Hepatocyte (in vitro differentiated cells): Measurements from ENCODE around the gene R3HDM4. TPM values are rescaled to one million over a fixed set of nuclear protein-coding genes. Genes with fewer than 3 reads are reported as not detected.

Experiments used
- DNase-seq: peaks from one replicate; pipeline ENCODE4 v3.0.0-alpha.2; 2016; ENCODE audit warnings: low spot score
- H2AFZ ChIP-seq: fragments of 200-600 bp; sonication (generic); 2 replicates; pipeline ENCODE4 v1.6.0; 2016; ENCODE audit warnings: antibody characterized with exemption, mild to moderate bottlenecking
- H3K27ac ChIP-seq: fragments of 200-600 bp; sonication (generic); 2 replicates; pipeline ENCODE4 v1.5.1; 2016; ENCODE audit warnings: mild to moderate bottlenecking
- H3K27me3 ChIP-seq: fragments of 200-600 bp; sonication (generic); 2 replicates; pipeline ENCODE4 v1.6.1; 2016
- H3K36me3 ChIP-seq: fragments of 200-600 bp; sonication (generic); replicated peaks from 2 replicates; pipeline ENCODE4 v1.5.1; 2016; ENCODE audit warnings: low read depth; ENCODE audit not compliant: insufficient read depth
- H3K4me1 ChIP-seq: fragments of 200-600 bp; sonication (generic); 2 replicates; pipeline ENCODE4 v1.5.1; 2016; ENCODE audit warnings: mild to moderate bottlenecking, moderate library complexity; ENCODE audit not compliant: insufficient read depth
- H3K4me2 ChIP-seq: fragments of 200-600 bp; sonication (generic); 2 replicates; pipeline ENCODE4 v1.6.0; 2016
- H3K4me3 ChIP-seq: fragments of 200-600 bp; sonication (generic); 2 replicates; pipeline ENCODE4 v1.5.1; 2016; ENCODE audit warnings: mild to moderate bottlenecking
- H3K79me2 ChIP-seq: fragments of 200-600 bp; sonication (generic); 2 replicates; pipeline ENCODE4 v1.6.0; 2017; ENCODE audit warnings: mild to moderate bottlenecking
- H3K9me2 ChIP-seq: fragments of 200-600 bp; sonication (generic); replicated peaks from 2 replicates; pipeline ENCODE4 v1.6.0; 2017; ENCODE audit warnings: mild to moderate bottlenecking; ENCODE audit not compliant: insufficient read depth
- H3K9me3 ChIP-seq: fragments of 200-600 bp; sonication (generic); 2 replicates; pipeline ENCODE4 v1.5.1; 2016; ENCODE audit warnings: low read depth, mild to moderate bottlenecking
- H4K20me1 ChIP-seq: fragments of 200-600 bp; sonication (generic); 2 replicates; pipeline ENCODE4 v1.6.0; 2016; ENCODE audit warnings: mild to moderate bottlenecking; ENCODE audit not compliant: insufficient read depth, poor library complexity, severe bottlenecking
- EZH2 ChIP-seq: fragments of 200-600 bp; sonication (generic); IDR thresholded peaks from 2 replicates; pipeline ENCODE4 v1.6.1; 2016; ENCODE audit warnings: antibody characterized with exemption, mild to moderate bottlenecking, borderline replicate concordance
- EZH2phosphoT487 ChIP-seq: fragments of 200-600 bp; sonication (generic); IDR thresholded peaks from one replicate; pipeline ENCODE4 v1.6.1; 2018; ENCODE audit warnings: antibody characterized with exemption, mild to moderate bottlenecking, low read depth, moderate library complexity; ENCODE audit not compliant: unreplicated experiment, severe bottlenecking
- WGBS: methylation state at CpG from one replicate; pipeline ENCODE4 v1.1.6; 2016; ENCODE audit warnings: low lambda C conversion rate; ENCODE audit errors: missing lambda C conversion rate; 5-methylcytosine and 5-hydroxymethylcytosine counted together
- polyA plus RNA-seq: library from polyadenylated mRNA; unstranded; fragments of >200 nt; fragmentation: Nextera tagmentation; extraction: Ambion mirVana; gene quantifications from 2 replicates; pipeline ENCODE4 v1.2.1, GENCODE V29; 2016
- total RNA-seq: library from RNA; depleted of rRNA; stranded (reverse); fragments of >200 nt; gene quantifications from 2 replicates; pipeline ENCODE4 v1.2.3, GENCODE V29; 2014
- TF ChIP-seq, protein P1 (sequence below): fragments of 200-600 bp; sonication (generic); IDR thresholded peaks from 2 replicates; pipeline ENCODE4 v1.5.1; 2016; ENCODE audit warnings: antibody characterized with exemption, mild to moderate bottlenecking; ENCODE audit not compliant: poor library complexity

R3HDM4 gene
- total and polyA plus RNA-seq, 2 experiments from 2014 or later = 44.1 to 86.6 TPM

DNA sequence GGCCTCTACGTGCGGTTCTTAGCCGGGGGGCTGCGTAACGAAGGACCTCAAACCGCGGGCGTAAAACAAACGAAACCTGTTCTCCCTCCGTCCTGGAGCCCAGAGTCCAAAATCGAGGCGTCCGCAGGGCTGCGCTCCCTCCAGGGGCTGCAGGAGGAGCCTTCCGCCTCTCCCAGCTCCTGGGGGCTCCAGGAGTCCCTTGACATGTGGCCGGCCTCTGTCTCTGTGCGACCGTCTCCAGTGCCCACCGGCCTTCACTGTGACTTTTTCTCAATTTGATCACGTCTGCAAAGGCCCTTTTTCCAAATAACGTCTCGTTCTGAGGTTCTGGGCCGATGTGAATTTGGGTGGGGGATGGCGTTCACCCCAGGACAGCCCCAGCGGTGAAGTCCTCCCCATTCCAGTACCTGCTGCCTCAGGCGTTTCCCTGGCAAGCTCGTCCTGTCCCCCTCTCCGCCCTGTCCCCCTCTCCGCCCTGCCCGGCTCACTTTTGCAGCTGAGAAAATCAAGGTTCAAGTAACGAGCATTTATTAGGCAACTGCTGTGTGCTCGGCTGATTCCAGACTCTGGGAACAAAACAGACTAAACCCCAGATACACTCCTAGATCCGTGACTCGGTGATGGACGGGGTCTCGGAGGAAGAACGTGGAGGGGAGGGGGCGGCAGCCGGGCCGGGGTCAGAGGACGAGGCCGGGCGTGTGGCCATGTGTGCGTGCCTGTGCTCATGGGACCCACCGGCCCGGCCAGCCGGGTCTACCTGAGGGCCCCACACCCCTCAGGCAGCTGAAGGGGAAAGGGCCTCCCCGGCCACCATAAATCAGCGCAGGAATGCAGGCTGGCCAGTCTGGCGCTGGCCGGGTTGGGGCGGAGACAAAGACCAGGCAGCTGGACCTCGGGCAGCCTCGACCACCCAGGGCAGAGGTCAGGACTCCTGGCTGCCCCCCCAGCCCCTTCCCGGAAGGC is 43.1 kb upstream of the R3HDM4 start:
- 46% methylated on average over 54 of the region's 55 CpGs for WGBS
- H3K4me3 ChIP-seq = peak overlapping the region; percentile 14

DNA sequence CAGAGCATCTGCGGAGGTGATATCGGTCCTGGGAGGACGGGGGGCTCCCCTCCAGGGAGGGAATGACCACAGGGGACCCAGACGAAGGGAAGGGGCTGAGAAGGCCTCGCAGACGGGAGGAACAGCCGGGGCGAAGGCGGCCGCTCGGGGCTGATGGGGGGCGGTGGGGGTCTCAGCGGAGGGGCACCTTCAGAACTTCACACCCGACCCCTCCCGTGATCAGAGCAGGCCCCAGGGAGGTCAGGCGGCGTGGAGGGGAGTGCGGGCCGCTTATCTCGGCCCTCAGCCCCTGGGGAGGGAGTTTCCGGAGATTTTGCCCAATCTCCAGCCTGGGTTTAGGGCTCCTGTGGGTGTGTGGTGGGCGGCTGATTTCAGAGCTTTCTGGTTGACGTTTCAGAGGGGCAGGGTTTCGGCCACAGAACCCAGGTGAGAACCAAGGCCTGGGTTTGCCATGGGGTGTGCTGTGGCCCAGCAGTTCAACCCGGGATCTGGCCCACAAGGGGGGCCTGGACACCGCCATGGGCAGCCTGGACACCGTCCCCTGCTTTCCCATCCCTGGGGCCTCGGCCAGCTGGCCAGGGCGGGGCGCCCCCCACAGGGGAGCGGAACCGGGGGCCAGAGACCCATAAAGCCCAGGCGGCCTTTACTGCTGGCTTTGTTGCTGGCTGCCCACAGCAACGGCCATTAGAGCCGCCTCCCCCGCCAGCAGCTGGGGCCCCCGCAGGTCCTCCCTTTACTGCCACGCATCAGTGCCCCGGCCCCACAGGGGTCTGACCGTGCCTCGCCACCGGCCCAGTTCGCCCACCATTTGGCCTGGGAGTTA is 41.9 kb upstream of the R3HDM4 start:
- Histone ChIP-seq H3K36me3 (no peaks in the 10 kb centered on the region), H3K27me3 (no peaks in the 10 kb centered on the region), H3K4me1 (peaks cover 81% of the 10 kb centered on the region), H4K20me1 (no peaks in the 10 kb centered on the region), H3K27ac (peak overlapping the region; percentile 100), H3K4me2 (peak overlapping the region; percentile 88), H3K4me3 (no peak overlapping the region), H2AFZ (no peak overlapping the region), H3K9me2 (no peaks in the 10 kb centered on the region), H3K9me3 (no peaks in the 10 kb centered on the region), H3K79me2 (peaks cover 86% of the 10 kb centered on the region)
- DNase-seq = peak; percentile 66
- 60% methylated on average over 41 of the region's 43 CpGs for WGBS
- TF ChIP-seq EZH2 (no peak), EZH2phosphoT487 (no peak)
- TF ChIP-seq, protein P1, sequence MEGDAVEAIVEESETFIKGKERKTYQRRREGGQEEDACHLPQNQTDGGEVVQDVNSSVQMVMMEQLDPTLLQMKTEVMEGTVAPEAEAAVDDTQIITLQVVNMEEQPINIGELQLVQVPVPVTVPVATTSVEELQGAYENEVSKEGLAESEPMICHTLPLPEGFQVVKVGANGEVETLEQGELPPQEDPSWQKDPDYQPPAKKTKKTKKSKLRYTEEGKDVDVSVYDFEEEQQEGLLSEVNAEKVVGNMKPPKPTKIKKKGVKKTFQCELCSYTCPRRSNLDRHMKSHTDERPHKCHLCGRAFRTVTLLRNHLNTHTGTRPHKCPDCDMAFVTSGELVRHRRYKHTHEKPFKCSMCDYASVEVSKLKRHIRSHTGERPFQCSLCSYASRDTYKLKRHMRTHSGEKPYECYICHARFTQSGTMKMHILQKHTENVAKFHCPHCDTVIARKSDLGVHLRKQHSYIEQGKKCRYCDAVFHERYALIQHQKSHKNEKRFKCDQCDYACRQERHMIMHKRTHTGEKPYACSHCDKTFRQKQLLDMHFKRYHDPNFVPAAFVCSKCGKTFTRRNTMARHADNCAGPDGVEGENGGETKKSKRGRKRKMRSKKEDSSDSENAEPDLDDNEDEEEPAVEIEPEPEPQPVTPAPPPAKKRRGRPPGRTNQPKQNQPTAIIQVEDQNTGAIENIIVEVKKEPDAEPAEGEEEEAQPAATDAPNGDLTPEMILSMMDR = no peak

More for the DNA sequence above, 43.1 kb upstream of the R3HDM4 start:
- peak; percentile 82 for DNase-seq
- no peaks in the 10 kb centered on the region for H3K36me3 ChIP-seq
- peak overlapping the region; percentile 88 for H3K4me2 ChIP-seq
- no peaks in the 10 kb centered on the region for H3K27me3 ChIP-seq
- no peaks in the 10 kb centered on the region for H3K9me3 ChIP-seq
- H4K20me1 ChIP-seq = no peaks in the 10 kb centered on the region
- H3K4me1 ChIP-seq = peaks cover 81% of the 10 kb centered on the region
- TF ChIP-seq, protein P1 = no peak
- no peak for TF ChIP-seq EZH2
- TF ChIP-seq EZH2phosphoT487 = no peak
- peak overlapping the region; percentile 100 for H3K27ac ChIP-seq
- H3K79me2 ChIP-seq = peaks cover 89% of the 10 kb centered on the region
- no peak overlapping the region for H2AFZ ChIP-seq
- no peaks in the 10 kb centered on the region for H3K9me2 ChIP-seq

DNA sequence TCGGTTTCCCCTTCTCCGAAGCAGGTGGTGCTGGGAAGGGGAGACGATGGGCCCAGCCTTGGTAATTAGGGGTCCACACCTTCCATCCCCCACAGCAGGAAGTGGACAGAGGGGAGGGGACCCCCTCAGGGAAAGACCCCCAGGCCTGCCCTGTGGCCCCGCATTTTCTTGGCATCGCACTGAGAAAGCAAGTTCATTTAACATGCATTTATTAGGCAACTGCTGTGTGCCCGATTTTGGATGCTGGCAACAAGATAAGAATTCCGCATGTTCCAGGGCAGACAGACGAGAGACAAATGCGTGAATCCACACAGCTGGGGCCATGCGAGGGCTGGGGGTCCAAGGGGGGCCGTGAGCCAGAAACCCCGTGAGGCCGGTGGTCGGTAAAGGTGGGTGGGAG is 41.3 kb upstream of the R3HDM4 start:
- no peaks in the 10 kb centered on the region for H3K27me3 ChIP-seq
- no peak for DNase-seq
- peaks cover 81% of the 10 kb centered on the region for H3K4me1 ChIP-seq
- no peak overlapping the region for H3K4me3 ChIP-seq
- H3K9me2 ChIP-seq = no peaks in the 10 kb centered on the region
- WGBS = 62% methylated on average over 14 of the region's 14 CpGs
- H2AFZ ChIP-seq = no peak overlapping the region
- no peaks in the 10 kb centered on the region for H4K20me1 ChIP-seq
- H3K9me3 ChIP-seq = no peaks in the 10 kb centered on the region
- TF ChIP-seq EZH2phosphoT487 (no peak), EZH2 (no peak)
- TF ChIP-seq, protein P1 = no peak
- H3K4me2 ChIP-seq = peak overlapping the region; percentile 88
- H3K27ac ChIP-seq = peak overlapping the region; percentile 100
- H3K36me3 ChIP-seq = no peaks in the 10 kb centered on the region
- peaks cover 86% of the 10 kb centered on the region for H3K79me2 ChIP-seq
